Smooth muscle cell (in vitro differentiated cells): ENCODE data around the gene RRP36. TPM values are rescaled to one million over a fixed set of nuclear protein-coding genes. Genes with fewer than 3 reads are reported as not detected.
A peak's percentile ranks its signal among the peaks of the same experiment; 100 is the strongest.

Experiments used
- DNase-seq: peaks from one replicate; lab custom pipeline; 2025; ENCODE audit not compliant: unreplicated experiment; lab: John Stamatoyannopoulos, UW
- H2AFZ ChIP-seq: fragments of 200-600 bp; sonication (generic); 2 replicates; pipeline ENCODE4 v1.6.0; 2016; ENCODE audit warnings: antibody characterized with exemption, low read depth, mild to moderate bottlenecking
- H3F3A ChIP-seq: fragments of 200-600 bp; sonication (generic); 2 replicates; pipeline ENCODE4 v1.6.0; 2017; ENCODE audit warnings: antibody characterized with exemption, low read depth
- H3K27ac ChIP-seq: fragments of 200-600 bp; sonication (generic); 2 replicates; pipeline ENCODE4 v1.5.1; 2016; ENCODE audit warnings: low read depth, mild to moderate bottlenecking
- H3K27me3 ChIP-seq: fragments of 200-600 bp; sonication (generic); 2 replicates; pipeline ENCODE4 v1.6.1; 2016; ENCODE audit warnings: low read depth, mild to moderate bottlenecking
- H3K36me3 ChIP-seq: fragments of 200-600 bp; sonication (generic); 2 replicates; pipeline ENCODE4 v1.5.1; 2016; ENCODE audit warnings: low read depth
- H3K4me1 ChIP-seq: fragments of 200-600 bp; sonication (generic); 2 replicates; pipeline ENCODE4 v1.5.1; 2016; ENCODE audit warnings: low read depth
- H3K4me2 ChIP-seq: fragments of 200-600 bp; sonication (generic); 2 replicates; pipeline ENCODE4 v1.6.0; 2016; ENCODE audit warnings: mild to moderate bottlenecking
- H3K4me3 ChIP-seq: fragments of 200-600 bp; sonication (generic); 2 replicates; pipeline ENCODE4 v1.5.1; 2016; ENCODE audit warnings: mild to moderate bottlenecking
- H3K79me2 ChIP-seq: fragments of 200-600 bp; sonication (generic); 2 replicates; pipeline ENCODE4 v1.6.0; 2016; ENCODE audit warnings: low read depth, mild to moderate bottlenecking
- H3K9ac ChIP-seq: fragments of 200-600 bp; sonication (generic); 2 replicates; pipeline ENCODE4 v1.6.0; 2016; ENCODE audit warnings: low read depth
- H3K9me3 ChIP-seq: fragments of 200-600 bp; sonication (generic); replicated peaks from 2 replicates; pipeline ENCODE4 v1.5.1; 2016; ENCODE audit warnings: low read depth
- H4K20me1 ChIP-seq: fragments of 200-600 bp; sonication (generic); 2 replicates; pipeline ENCODE4 v1.6.0; 2016; ENCODE audit warnings: low read depth
- CTCF ChIP-seq: fragments of 200-600 bp; sonication (generic); IDR thresholded peaks from 2 replicates; pipeline ENCODE4 v1.5.1; 2017; ENCODE audit warnings: borderline replicate concordance, mild to moderate bottlenecking, antibody characterized with exemption; ENCODE audit not compliant: insufficient read depth, poor library complexity, severe bottlenecking
- WGBS: methylation state at CpG from one replicate; pipeline ENCODE4 v1.1.7; 2016; ENCODE audit warnings: low lambda C conversion rate; 5-methylcytosine and 5-hydroxymethylcytosine counted together
- polyA plus RNA-seq: library from polyadenylated mRNA; unstranded; fragments of >200 nt; fragmentation: Nextera tagmentation; extraction: Ambion mirVana; gene quantifications from 2 replicates; pipeline ENCODE4 v1.2.1, GENCODE V29; 2016
- total RNA-seq: library from RNA; depleted of rRNA; stranded (reverse); fragments of >200 nt; gene quantifications from 2 replicates; pipeline ENCODE4 v1.2.3, GENCODE V29; 2014

The RRP36 gene
- total and polyA plus RNA-seq, 2 experiments from 2014 or later, result 64.8 to 72.7 TPM

DNA sequence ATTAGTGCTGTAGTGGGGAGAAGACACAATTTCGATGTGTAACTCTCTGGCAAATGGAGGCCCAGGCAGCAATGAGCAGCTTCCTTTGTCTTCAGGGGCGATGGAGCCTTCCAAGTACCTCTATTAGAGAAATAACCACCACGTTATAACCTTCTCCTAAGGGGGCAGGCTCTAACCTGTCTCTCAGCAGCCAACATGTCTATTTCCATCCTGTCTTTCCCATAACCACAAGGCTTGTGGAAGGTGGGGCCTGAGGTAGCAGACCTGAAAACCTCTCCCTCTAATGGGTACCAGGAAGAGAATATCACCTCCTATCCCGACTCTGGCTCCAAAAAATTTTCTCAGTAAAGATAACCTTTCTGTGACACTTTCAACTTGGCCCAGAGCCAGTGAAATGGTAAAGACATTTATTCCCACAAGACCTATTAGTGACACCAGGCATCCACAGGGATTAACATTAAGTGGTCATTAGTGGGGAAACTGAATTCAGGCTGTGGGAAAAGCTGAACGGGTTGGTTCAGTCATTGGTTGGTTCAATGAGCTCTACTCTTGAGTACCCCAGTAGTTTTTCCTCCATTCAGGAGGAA lies 46.4 kb upstream of the RRP36 start:
- Histone ChIP-seq H3K4me1 (peaks cover 15% of the 10 kb centered on the region), H3K4me2 (no peak overlapping the region), H3K4me3 (no peak overlapping the region), H3K79me2 (peaks cover 20% of the 10 kb centered on the region), H3K27me3 (no peaks in the 10 kb centered on the region), H4K20me1 (peaks cover 19% of the 10 kb centered on the region), H2AFZ (no peak overlapping the region), H3K36me3 (no peaks in the 10 kb centered on the region), H3K27ac (no peak overlapping the region), H3K9me3 (no peaks in the 10 kb centered on the region), H3F3A (peaks cover 14% of the 10 kb centered on the region), H3K9ac (no peak overlapping the region)
- TF ChIP-seq CTCF, result no peak
- WGBS, result 83% methylated on average over 5 of the region's 5 CpGs
- DNase-seq, result no peak

DNA sequence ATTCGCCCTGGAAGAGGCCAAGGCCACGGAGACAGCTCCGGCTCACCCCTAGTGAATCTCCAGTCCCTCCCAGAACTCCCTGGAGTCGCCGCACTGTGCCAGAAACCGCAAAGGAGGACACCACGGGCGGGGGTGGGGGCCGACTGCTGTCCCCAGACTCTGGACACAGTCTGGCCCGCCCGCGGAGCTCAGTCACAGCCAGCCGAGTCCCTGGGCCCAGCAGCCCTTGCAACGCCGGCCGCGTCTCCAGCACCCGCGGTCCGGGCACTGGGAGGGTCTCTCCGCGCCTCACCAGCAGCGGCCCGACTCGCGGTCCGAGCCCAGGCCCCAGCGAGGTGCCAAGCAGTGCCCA lies 43.0 kb upstream of the RRP36 start:
- Histone ChIP-seq H4K20me1 (peaks cover 19% of the 10 kb centered on the region), H2AFZ (peak overlapping the region; percentile 94), H3K27me3 (no peaks in the 10 kb centered on the region), H3K4me3 (peak overlapping the region; percentile 97), H3K9ac (peak overlapping the region; percentile 87), H3K79me2 (peaks cover 20% of the 10 kb centered on the region), H3K9me3 (no peaks in the 10 kb centered on the region), H3K36me3 (no peaks in the 10 kb centered on the region), H3K4me2 (peak overlapping the region; percentile 92), H3K4me1 (peaks cover 15% of the 10 kb centered on the region), H3F3A (peaks cover 8% of the 10 kb centered on the region), H3K27ac (peak overlapping the region; percentile 87)
- peak; percentile 48 for DNase-seq
- no peak for TF ChIP-seq CTCF
- under 1% methylated on average over 26 of the region's 28 CpGs for whole genome bisulfite sequencing

- no peaks in the 10 kb centered on the region for H3K27me3 ChIP-seq
- H3K4me2 ChIP-seq, result peak within 1 kb of the TSS; percentile 92
- peak within 1 kb of the TSS; percentile 87 for H3K9ac ChIP-seq
- H3K4me3 ChIP-seq, result peak within 1 kb of the TSS; percentile 97
- TF ChIP-seq CTCF, result no peak
- peaks cover 20% of the 10 kb centered on the region for H3K79me2 ChIP-seq
- no peaks in the 10 kb centered on the region for H3K36me3 ChIP-seq
- H3F3A ChIP-seq, result peaks cover 8% of the 10 kb centered on the region
- DNase-seq, result peak; percentile 67
- WGBS, result 2% methylated on average over 41 of the region's 59 CpGs
- H3K27ac ChIP-seq, result peak within 1 kb of the TSS; percentile 87
- no peaks in the 10 kb centered on the region for H3K9me3 ChIP-seq
- H2AFZ ChIP-seq, result peak within 1 kb of the TSS; percentile 94
- peaks cover 19% of the 10 kb centered on the region for H4K20me1 ChIP-seq
- peaks cover 15% of the 10 kb centered on the region for H3K4me1 ChIP-seq
These were observed 42.4 kb upstream of the RRP36 start, which contains the start of gene PEX6 for GRCh38 chr6:42978839-42979522. TSS of gene PEX6 (minus strand) at chr6:42979181. CDS start at chr6:42979150, 31 bp downstream.
